Measurements from ENCODE around the gene C14orf132.
"Not testable (repeated sequence)": the region's sequence is repeated elsewhere in the genome, so short reads cannot be mapped to it uniquely, and the experiment has no call there.

Gene C14orf132

GRCh38 chr14:96060186-96060933 lies 21.2 kb downstream of the C14orf132 start:
- DNase-seq: no peak

- DNase-seq: no peak
Measured at GRCh38 chr14:96062010-96062409, 22.8 kb downstream of the C14orf132 start.

DNA sequence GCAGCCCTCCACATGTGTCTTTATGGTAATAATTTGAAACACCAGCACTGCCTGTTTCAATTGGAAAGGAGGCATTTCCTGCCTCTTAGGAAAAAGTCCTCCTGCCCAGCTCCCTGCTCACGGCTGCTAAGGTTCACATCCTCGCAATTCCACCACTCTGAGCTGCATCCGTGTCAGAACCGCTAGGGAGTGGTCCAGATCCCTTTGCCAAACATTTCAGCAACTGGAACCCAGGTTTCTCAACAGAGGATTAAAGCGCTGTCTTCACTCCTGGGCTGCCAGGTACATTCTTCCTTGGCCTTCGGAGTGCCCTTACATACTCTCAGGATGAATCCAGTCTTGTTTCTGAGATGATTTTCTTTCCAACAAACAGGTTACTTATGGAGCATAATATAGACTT lies 23.3 kb downstream of the C14orf132 start:
- DNase-seq: no peak

DNA sequence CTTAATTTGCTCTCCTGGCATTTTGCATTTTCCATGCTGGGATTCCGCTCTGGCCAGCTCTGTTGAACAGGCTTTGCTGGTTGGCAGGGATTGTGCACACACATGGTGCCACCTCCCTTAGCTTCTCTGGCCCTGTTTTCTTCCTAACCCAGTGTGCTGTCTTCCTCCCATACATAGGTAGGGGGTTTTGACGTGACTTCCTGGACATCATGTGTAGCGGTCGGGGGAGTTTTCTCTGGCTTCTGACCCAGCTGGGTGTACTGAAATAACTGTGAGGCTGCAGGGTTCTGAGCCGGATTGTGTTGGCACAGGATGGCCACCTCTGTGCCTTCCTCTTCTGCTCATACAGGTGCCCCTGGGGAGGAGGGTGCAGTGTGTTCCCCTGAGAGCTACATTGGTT lies 25.7 kb downstream of the C14orf132 start:
- DNase-seq: no peak

DNA sequence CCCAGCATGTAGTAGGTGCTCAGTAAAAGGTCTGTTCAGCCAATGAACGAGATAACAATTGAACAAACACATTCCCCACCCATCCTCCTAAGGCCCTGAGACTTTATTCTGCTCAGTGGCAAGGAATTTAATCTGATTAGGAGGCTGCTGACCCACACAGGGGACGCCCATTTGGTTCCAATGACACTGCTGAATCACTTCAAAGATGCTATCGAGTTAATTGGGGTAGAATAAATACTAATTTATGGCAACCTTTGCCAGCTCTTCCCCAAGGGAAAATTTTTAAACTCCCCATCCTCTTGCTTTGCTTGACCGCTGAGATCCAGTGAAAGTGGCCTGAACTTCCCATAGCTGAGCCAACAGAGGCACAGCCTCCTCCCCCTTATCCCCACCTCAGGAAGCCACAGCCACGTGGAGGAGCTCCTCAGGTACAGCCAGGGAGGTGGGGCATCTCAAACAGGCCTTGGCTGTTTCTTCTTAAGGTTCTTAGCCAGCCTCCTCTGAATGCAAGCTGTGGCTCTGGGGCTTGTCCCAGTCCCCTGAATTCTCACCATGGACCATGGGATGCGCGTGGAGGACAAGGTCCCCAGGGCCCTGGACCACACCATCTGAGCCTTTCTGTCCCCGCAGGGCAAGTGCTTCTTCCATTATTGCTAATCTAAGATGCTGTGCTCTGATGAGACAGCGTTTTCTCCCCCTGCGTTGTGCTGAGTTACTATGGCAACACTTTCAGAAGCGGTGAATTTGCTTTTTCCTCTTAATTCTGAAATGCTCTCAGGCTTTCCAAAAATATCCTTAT lies 26.7 kb downstream of the C14orf132 start:
- no peak for DNase-seq

DNA sequence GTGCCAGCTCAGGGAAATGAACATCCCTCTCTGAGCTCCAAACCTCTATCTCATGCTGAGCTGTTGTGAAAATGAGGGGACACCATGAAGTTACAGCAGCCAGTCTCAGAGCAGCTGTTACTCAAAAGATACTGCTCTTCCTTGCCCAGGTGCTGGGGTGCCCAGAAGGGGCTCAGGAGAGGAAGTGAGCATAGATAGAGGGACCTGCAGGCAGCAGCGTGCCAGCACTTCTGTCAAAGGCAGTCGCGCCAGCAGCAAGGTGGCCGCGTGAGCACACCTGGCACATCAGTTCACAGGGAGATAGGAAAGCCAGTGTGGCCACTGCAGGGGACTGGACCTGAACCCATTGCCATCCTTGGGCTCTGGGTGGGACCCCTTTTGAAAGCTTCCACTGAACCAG lies 27.8 kb downstream of the C14orf132 start:
- DNase-seq: no peak

GRCh38 chr14:96067985-96068930 lies 29.1 kb downstream of the C14orf132 start:
- DNase-seq: no peak

DNA sequence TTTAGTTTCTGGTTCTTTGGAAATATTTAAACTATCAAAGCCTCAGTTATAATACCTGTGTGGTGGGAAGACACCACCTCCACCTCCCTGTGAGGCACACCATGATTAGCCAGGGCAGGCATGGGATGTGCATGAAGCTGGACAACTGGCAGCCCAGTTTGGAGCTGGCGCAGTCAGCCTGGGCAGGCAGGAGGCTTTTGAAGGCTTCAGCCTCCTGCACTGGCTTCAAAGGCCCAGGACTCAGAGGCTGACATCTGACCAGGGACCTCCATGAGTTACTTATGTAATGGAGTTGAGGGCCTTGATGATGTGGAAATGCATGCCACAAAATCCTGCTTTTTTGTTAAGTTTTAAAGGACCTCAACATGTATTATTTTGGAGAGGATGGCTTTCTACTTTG lies 30.3 kb downstream of the C14orf132 start:
- DNase-seq: no peak

DNA sequence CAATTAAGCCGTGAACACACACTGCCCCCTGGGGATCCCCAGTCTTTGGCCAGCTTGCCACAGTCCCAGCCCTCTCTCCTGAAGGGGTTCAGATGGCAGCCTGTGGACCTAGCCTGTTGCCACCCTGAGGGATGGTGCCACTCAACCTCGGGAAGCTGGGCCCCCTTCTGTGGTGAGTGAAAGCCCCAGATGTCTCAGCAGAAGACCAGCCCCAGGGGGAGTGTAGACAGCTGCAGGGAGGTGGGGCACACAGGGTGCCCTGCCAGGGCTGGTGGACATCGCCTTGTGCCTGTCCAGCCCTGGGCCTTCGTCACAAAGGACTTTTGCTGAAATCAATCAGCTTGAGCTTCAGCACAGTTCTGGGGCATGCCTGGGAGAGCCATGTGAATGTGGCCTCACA lies 32.4 kb downstream of the C14orf132 start:
- no peak for DNase-seq

- DNase-seq: no peak
Measured at GRCh38 chr14:96072076-96072475, 32.9 kb downstream of the C14orf132 start.

GRCh38 chr14:96072746-96073145 lies 33.6 kb downstream of the C14orf132 start:
- no peak for DNase-seq

GRCh38 chr14:96073260-96074039 lies 34.3 kb downstream of the C14orf132 start:
- not testable (repeated sequence) for DNase-seq

DNA sequence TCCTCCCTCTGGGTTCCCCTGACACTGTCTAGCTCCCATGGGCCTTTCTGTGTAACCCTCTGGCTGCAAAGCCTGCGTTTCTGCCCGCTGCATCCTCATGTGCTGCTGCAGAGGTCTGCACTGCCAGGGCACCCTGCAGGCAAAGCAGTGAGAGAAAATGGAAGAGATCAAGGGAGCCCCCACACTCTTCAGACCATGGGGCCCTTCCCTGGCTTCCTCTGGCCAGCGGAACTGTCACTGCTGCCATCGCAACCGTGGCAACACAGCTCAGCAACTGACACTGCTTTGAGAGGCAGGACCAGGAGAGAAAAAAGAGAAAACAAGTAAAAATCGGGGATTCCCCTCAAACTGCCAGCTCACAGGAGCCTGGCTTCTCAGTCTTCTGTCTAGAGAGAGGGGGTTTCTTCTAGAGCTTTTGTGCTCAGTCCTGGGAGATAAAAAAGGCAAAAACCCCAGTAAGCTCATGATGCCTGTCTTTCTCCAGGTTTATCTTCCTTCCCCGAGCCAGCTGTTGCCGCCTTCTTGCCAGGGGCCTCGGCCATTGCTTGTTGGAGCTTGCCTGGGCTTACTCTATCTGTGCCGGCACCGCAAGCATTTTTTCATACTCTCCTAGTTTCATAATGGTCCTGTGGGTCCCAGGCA lies 38.9 kb downstream of the C14orf132 start:
- DNase-seq: no peak

- DNase-seq: no peak
Measured at GRCh38 chr14:96078625-96079016, 39.5 kb downstream of the C14orf132 start.

DNA sequence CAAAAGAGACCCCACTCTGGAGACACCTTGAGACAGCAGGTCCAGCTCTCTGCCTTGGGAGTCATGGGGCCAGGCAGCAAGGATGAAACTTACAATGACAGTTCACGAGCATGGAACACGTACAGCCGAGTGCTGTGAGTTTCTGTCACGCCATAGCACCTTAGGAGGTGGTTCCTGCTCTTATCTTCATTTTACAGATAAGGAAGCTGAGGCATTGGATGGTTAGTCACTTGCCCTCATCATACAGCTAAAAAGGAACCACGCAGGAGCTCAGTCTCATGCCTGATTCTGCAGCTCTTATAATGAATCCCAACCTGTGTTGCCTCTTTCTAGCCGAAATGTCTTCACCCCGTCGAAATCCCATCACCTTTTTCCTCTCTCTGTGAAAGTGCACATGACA lies 39.9 kb downstream of the C14orf132 start:
- no peak for DNase-seq

DNA sequence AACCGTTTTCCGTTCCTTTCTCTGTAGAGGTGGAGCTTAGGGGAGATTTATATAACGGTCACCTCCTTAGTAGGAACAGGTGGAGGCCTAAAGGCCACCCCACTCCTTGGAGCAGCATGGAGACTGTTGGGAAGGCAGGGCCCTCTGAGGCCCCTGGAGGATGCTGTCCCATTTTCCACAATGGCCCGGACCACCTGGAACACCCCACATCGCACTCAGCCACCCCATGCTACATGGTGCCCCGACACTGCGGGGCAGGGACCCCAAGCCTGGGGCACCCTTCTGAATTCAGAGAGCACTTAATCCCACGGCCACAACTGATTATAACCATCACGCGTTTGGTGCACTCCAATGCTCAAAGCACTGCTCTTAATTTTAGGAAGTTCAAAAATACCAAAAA lies 41.4 kb downstream of the C14orf132 start:
- no peak for DNase-seq

GRCh38 chr14:96081224-96081623 lies 42.1 kb downstream of the C14orf132 start:
- no peak for DNase-seq

DNA sequence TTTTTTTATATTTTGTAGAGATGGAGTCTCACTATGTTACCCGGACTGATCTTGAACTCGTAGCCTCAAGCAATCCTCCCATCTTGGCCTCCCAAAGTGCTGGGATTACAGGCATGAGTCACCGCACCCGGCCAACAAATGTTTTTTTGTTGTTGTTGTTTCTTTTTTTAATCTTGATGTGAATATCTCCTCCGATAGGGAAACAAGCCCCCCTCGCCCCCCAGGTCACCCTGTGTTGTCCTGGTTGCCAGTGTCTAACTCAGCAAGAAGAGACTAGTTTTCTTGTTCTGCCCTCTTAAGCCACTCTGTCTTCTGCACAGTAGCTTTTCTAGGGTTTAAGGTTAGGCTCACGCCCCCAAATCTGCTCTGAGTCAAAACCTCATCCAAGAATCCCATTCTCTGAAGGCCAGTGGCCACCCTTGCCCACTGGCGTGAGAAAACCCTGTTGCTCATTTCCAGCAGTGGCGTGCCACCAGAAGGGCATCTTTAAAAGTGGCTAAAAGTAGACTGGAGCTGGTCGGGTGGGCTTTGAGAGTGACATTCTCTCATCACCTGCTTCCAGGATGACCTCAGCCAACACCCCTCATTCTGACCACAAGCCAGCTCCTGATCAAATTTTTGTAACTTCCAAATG lies 42.7 kb downstream of the C14orf132 start:
- no peak for DNase-seq

- peak; percentile 71 for DNase-seq
Measured at GRCh38 chr14:96082420-96083300, 43.5 kb downstream of the C14orf132 start.

GRCh38 chr14:96083667-96084320 lies 44.6 kb downstream of the C14orf132 start:
- DNase-seq: no peak

Measured in NCI-H524 treated with DMSO at 0.1 percent for 48 hours (cell line).